ENCODE data around the gene FZD8.
"Not testable (repeated sequence)": the region's sequence is repeated elsewhere in the genome, so short reads cannot be mapped to it uniquely, and the experiment has no call there.

FZD8 gene, protein sequence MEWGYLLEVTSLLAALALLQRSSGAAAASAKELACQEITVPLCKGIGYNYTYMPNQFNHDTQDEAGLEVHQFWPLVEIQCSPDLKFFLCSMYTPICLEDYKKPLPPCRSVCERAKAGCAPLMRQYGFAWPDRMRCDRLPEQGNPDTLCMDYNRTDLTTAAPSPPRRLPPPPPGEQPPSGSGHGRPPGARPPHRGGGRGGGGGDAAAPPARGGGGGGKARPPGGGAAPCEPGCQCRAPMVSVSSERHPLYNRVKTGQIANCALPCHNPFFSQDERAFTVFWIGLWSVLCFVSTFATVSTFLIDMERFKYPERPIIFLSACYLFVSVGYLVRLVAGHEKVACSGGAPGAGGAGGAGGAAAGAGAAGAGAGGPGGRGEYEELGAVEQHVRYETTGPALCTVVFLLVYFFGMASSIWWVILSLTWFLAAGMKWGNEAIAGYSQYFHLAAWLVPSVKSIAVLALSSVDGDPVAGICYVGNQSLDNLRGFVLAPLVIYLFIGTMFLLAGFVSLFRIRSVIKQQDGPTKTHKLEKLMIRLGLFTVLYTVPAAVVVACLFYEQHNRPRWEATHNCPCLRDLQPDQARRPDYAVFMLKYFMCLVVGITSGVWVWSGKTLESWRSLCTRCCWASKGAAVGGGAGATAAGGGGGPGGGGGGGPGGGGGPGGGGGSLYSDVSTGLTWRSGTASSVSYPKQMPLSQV

DNA sequence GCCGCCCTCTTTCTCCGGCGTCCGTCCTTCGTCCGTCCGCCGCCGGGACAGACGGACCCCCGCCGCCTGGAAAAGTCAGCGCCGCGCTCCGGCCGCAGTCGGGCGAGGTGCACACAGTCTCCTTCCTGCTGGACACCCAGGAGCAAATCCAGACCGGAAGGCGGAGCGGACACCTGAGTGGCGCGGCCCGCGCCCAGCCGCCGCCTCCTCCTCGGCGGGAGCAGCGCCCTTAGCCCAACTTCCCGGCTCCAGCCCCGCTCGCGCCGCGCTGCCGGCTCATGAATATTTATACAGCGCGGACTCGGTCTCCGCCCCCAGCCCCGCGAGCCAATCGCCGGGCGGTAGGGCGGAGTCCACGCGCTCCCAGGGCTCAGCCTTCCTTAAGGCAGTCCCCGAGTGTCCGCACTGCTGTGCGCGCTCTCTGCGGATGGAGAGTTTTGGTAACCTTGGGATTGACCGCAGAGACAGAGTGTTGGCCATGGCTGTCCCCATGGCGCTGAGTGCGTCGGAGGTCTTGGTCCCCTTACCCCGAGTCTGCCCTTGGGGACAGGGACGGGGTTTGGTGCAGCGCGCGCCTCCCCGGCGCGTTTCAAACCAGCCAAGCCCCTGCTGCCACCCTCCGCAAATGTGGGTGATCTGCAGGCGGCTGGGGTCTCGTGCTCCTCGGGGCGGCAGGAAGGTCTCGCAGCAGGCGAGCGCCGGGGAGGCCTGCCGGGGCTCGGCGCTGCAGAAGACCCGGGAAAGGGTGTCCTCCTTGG is at the start of gene FZD8:
Gene FZD8, minus strand, starts transcription at position 262 of the 758 bp plus-strand sequence. CDS start 867 bp downstream, outside the sequence.
- ChIA-PET POLR2A (ENCODE audit: low non-redundant PET) (no interaction called here), CTCF (no interaction called here)
- peak; percentile 94 for DNase-seq (ENCODE audit: low spot score)
- TF ChIP-seq, protein P1, sequence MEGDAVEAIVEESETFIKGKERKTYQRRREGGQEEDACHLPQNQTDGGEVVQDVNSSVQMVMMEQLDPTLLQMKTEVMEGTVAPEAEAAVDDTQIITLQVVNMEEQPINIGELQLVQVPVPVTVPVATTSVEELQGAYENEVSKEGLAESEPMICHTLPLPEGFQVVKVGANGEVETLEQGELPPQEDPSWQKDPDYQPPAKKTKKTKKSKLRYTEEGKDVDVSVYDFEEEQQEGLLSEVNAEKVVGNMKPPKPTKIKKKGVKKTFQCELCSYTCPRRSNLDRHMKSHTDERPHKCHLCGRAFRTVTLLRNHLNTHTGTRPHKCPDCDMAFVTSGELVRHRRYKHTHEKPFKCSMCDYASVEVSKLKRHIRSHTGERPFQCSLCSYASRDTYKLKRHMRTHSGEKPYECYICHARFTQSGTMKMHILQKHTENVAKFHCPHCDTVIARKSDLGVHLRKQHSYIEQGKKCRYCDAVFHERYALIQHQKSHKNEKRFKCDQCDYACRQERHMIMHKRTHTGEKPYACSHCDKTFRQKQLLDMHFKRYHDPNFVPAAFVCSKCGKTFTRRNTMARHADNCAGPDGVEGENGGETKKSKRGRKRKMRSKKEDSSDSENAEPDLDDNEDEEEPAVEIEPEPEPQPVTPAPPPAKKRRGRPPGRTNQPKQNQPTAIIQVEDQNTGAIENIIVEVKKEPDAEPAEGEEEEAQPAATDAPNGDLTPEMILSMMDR (conservative IDR thresholded peaks at IDR 0.05; ENCODE audit: low read depth): no peak; the same call in 1 of the 2 replicates
- peak within 1 kb of the TSS; percentile 73 for H3K27ac ChIP-seq

DNA sequence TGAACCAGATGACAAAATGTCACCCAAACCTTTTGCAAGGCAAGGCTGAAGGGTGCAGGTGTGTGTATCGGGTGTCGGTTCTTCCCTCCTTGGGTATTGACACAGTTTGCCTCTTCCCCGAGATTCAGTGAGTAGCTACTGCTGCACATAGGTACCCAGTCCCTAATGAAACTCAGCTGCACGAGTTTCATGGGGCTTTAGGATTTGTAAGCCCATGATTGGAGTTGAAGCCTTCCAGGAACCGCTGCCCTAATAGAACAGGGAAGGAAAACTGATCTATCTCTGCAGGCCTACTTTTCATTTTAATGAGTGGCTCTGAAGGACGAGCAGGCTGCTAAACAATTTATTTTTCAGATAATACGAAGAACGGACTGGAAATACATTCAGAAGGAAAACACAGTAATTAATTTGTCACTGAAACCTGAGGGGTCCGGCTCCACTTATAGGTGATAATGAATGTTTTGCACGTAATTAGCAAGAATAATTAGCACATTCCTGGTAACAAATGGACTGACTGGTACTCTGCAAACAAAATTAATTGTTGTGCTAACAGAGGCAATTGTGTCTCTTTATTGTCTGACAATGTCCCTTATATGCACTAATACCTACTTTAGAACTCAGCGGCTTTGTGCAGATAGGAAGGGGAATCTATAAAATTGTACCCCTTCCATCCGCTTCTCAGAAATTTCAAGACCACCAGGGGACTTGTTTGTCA is 49.6 kb upstream of the FZD8 start:
- TF ChIP-seq, protein P1 (conservative IDR thresholded peaks at IDR 0.05; ENCODE audit: low read depth): no peak
- no peak overlapping the region for H3K27ac ChIP-seq
- CTCF ChIA-PET: no interaction called here
- DNase-seq (ENCODE audit: low spot score): no peak
- POLR2A ChIA-PET (ENCODE audit: low non-redundant PET): interaction anchor here (0.7 kb wide), 1 partner anchor 39 kb away, joined by 3 read pairs; no protein-coding TSS in a partner anchor

DNA sequence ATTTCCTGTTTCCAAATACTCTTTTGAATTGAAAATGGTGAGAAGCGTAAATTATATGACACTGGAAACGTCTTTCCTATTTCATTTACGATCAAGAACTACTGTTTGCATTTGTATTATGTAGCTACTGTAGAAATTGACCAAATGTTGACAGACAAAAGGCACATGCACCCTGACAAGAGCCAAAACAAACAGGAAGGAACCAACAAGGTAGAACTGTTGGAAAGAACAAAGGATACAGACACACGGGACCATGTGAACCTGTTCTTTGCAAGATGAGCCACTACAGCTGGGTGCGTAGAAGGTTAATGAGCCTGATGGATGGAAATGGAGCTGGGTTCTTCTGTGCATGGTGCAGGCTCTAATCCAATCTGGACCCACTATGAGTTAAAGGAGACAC is 48.4 kb upstream of the FZD8 start:
- CTCF ChIA-PET: interaction anchor here (0.5 kb wide), 1 partner anchor 41 kb away, joined by 3 read pairs; no protein-coding TSS in a partner anchor
- POLR2A ChIA-PET (ENCODE audit: low non-redundant PET): no interaction called here
- TF ChIP-seq, protein P1 (conservative IDR thresholded peaks at IDR 0.05; ENCODE audit: low read depth): no peak
- no peak for DNase-seq (ENCODE audit: low spot score)
- no peak overlapping the region for H3K27ac ChIP-seq

DNA sequence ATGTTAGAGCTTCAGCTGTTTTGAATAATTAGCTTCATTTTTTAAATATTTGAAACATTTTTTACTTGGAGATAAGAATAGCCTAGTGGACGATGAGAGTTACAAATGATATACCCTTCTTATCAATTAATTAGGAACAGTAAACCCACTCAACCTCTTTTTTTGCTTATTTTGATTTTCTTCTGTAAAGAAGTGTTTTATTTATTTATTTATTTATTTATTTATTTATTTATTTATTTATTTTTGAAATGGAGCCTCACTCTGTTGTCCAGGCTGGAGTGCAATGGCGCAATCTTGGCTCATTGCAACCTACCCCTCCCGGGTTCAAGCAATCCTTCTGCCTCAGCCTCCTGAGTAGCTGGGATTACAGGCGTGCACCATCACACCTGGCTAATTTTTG is 43.8 kb upstream of the FZD8 start:
- H3K27ac ChIP-seq; DNase-seq (ENCODE audit: low spot score); POLR2A ChIA-PET (ENCODE audit: low non-redundant PET): not testable (repeated sequence)
- CTCF ChIA-PET: interaction anchor here (0.7 kb wide), 1 partner anchor 36 kb away, joined by 4 read pairs; no protein-coding TSS in a partner anchor

DNA sequence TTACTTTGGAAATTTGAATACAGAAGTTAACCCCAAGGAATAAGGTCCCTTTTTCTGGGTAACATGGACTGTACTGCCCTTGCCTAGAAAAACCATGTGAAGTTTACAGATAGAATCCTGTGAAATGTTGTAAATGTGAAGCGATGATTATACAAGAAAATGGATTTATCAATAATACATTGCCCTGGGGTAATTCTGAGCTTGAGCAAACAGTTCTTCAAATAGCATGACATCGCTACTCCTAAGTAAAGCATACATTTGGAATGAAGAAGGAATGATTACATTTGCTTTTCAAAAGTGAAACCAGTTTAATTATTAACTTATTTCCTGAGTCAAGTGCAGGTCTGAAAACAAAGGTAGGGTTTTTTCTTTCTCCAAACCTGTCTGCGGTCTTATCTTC is 43.3 kb upstream of the FZD8 start:
- no peak for DNase-seq (ENCODE audit: low spot score)
- ChIA-PET POLR2A (ENCODE audit: low non-redundant PET) (no interaction called here), CTCF (interaction anchor here (0.6 to 0.7 kb wide), 2 partner anchors 36 to 297 kb away, joined by 4 read pairs; no protein-coding TSS in a partner anchor)
- TF ChIP-seq, protein P1 (conservative IDR thresholded peaks at IDR 0.05; ENCODE audit: low read depth): no peak
- no peak overlapping the region for H3K27ac ChIP-seq

DNA sequence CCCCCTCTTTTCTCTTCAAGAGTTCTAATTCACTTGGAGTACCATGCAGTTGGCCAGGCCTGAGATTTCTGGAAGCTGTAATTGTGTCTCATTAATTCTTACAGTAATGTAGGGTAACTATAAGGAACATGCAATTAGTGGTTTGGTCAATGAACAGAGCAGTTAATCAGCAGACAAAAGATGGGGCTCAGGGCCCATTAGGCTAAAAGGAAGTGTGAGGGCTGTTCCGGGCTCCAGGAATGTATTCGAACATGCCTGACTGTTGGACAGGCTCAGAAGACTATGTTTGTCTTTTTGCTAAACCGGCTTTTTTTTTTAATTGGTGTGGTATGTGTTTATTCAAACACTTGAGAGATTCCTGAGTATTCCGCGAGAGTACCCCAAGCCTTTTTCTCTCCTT is 42.5 kb upstream of the FZD8 start:
- ChIA-PET CTCF (interaction anchor here (0.6 to 0.8 kb wide), 2 partner anchors 13 to 298 kb away, joined by 4 read pairs; no protein-coding TSS in a partner anchor), POLR2A (ENCODE audit: low non-redundant PET) (no interaction called here)
- no peak overlapping the region for H3K27ac ChIP-seq
- TF ChIP-seq, protein P1 (conservative IDR thresholded peaks at IDR 0.05; ENCODE audit: low read depth): no peak
- no peak for DNase-seq (ENCODE audit: low spot score)

All from RWPE1 (cell line).